Endothelial cell (in vitro differentiated cells): ENCODE data around the gene ATP10A. TPM values are rescaled to one million over a fixed set of nuclear protein-coding genes. Genes with fewer than 3 reads are reported as not detected.

Experiments
- DNase-seq: peaks from one replicate; pipeline ENCODE4 v3.0.0; 2021; ENCODE audit warnings: low spot score
- H3K27ac Mint-ChIP-seq: one replicate; pipeline ENCODE4 v1.8.0; 2021; ENCODE audit warnings: mixed read lengths, inconsistent platforms; ENCODE audit not compliant: unreplicated experiment
- H3K27me3 Mint-ChIP-seq: one replicate; pipeline ENCODE4 v1.8.0; 2021; ENCODE audit warnings: mild to moderate bottlenecking, moderate library complexity, mixed read lengths, inconsistent platforms; ENCODE audit not compliant: unreplicated experiment
- H3K36me3 Mint-ChIP-seq: one replicate; pipeline ENCODE4 v1.8.0; 2021; ENCODE audit warnings: mild to moderate bottlenecking, low read depth, mixed read lengths, inconsistent platforms; ENCODE audit not compliant: unreplicated experiment
- H3K4me1 Mint-ChIP-seq: one replicate; pipeline ENCODE4 v1.8.0; 2021; ENCODE audit warnings: mild to moderate bottlenecking, mixed read lengths, inconsistent platforms; ENCODE audit not compliant: unreplicated experiment
- H3K4me3 Mint-ChIP-seq: one replicate; pipeline ENCODE4 v1.8.0; 2021; ENCODE audit warnings: mild to moderate bottlenecking, mixed read lengths, inconsistent platforms; ENCODE audit not compliant: unreplicated experiment
- H3K9me3 Mint-ChIP-seq: one replicate; pipeline ENCODE4 v1.8.0; 2021; ENCODE audit warnings: mixed read lengths, inconsistent platforms; ENCODE audit not compliant: unreplicated experiment
- total RNA-seq: library from RNA; stranded (reverse); fragmentation: NEBNext Ultra II Directional; extraction: Animal tissue kit (Norgen Biotek cat#: 25700); gene quantifications from one replicate; pipeline ENCODE4 v1.2.1, GENCODE V29; 2021; ENCODE audit not compliant: unreplicated experiment
- TF ChIP-seq, protein P1 (sequence below): fragments of 200-600 bp; sonication (generic); IDR thresholded peaks from one replicate; pipeline ENCODE4 v1.5.0; 2021; ENCODE audit warnings: antibody characterized with exemption; ENCODE audit not compliant: unreplicated experiment

Gene ATP10A
- total RNA-seq, 1 donor from 2014 or later: 0.13 TPM

DNA sequence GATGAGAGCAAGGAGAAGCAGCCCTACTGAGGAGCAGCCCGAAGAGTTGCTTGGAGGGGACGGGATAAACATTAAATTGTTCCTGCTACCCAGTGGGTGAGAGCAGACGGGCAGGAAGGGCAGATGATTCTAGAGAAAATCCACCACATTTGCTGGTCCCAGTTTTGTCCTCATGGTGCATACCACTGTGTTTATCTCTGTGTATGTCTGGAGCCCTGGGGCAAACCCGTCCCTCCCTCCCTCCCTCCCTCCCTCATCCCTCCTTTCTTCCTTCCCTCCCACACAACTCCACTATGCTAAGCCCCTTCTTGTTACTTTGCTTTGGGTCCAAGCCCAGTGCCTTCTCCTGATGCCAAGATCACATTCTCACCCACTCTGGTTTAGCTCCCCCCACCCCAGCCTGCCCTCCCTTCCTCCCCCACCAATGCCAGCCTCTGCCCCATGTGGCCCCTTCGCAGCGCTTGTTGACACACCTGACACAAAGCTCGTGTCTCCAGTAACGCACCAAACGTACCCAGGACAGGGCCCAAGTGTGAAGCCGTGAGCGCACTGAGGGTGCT is 194.8 kb downstream of the ATP10A start:
- TF ChIP-seq, protein P1, sequence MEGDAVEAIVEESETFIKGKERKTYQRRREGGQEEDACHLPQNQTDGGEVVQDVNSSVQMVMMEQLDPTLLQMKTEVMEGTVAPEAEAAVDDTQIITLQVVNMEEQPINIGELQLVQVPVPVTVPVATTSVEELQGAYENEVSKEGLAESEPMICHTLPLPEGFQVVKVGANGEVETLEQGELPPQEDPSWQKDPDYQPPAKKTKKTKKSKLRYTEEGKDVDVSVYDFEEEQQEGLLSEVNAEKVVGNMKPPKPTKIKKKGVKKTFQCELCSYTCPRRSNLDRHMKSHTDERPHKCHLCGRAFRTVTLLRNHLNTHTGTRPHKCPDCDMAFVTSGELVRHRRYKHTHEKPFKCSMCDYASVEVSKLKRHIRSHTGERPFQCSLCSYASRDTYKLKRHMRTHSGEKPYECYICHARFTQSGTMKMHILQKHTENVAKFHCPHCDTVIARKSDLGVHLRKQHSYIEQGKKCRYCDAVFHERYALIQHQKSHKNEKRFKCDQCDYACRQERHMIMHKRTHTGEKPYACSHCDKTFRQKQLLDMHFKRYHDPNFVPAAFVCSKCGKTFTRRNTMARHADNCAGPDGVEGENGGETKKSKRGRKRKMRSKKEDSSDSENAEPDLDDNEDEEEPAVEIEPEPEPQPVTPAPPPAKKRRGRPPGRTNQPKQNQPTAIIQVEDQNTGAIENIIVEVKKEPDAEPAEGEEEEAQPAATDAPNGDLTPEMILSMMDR: no peak
- Mint-ChIP-seq H3K27ac (no peak overlapping the region), H3K27me3 (peaks cover 8% of the 10 kb centered on the region), H3K36me3 (no peaks in the 10 kb centered on the region), H3K9me3 (no peaks in the 10 kb centered on the region), H3K4me1 (peaks cover 14% of the 10 kb centered on the region), H3K4me3 (no peak overlapping the region)
- DNase-seq: no peak

DNA sequence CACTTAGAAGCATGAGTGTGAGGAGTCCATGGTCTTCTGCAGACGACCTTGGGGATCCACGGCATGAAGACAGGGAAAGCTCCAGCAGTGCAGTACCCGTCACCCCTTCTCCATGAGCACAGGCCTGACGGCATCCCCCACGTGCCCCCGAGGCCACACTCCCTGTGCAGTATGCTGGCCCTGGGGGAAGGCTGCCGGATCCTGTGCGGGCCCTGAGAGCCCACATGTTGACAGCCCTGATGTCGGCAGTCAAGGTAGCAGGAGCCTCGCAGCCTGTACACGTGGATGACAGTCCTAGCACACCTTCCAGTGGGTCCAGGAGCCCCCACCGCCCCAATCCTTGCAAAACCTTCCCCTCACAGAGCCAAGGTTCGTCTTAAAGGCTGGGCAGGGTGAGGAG is 195.3 kb downstream of the ATP10A start:
- peaks cover 8% of the 10 kb centered on the region for H3K27me3 Mint-ChIP-seq
- peaks cover 14% of the 10 kb centered on the region for H3K4me1 Mint-ChIP-seq
- H3K36me3 Mint-ChIP-seq: no peaks in the 10 kb centered on the region
- no peak overlapping the region for H3K27ac Mint-ChIP-seq
- H3K4me3 Mint-ChIP-seq: no peak overlapping the region
- TF ChIP-seq, protein P1: no peak
- no peak for DNase-seq
- no peaks in the 10 kb centered on the region for H3K9me3 Mint-ChIP-seq

DNA sequence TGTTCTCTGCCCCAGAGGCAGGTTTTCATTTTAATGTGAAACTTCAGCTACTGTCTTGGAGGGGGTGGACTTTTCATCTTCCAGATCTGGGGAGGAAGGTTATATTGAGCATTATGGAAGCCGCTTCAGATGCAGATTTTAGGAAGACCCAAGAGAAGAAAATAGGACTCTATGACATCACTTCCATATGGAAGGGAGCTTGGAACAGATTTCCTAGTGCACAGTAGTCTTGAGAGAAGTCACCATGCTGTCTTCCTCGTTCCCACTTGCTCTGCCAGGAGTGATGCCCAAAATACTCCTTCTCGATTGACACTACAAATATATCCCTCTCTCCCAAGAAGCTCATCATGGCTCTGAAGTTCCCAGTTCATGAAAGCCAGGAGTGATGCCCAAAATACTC is 197.2 kb downstream of the ATP10A start:
- Mint-ChIP-seq H3K4me3 (no peak overlapping the region), H3K9me3 (no peaks in the 10 kb centered on the region), H3K27me3 (peaks cover 10% of the 10 kb centered on the region), H3K27ac (no peak overlapping the region), H3K4me1 (peaks cover 14% of the 10 kb centered on the region), H3K36me3 (no peaks in the 10 kb centered on the region)
- DNase-seq: no peak
- TF ChIP-seq, protein P1: no peak

DNA sequence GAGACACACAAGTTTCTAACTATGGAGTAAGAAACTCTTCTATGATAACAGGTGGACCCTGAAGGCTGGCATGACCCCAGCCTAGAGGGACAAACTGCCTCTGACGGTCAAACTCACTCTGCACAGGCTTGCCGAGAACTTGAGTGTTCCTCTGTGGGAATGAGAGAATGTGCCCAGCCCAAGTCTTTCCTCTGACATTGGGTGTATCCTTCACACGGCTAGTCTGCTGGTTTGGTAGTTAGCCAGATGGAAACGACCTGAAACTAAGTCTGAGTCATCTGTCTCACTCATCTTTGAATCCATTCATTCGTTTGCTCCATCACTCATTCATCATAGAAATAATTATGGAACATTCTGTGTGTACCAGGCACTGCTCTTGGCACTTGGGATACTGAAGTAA is 198.4 kb downstream of the ATP10A start:
- TF ChIP-seq, protein P1: no peak
- Mint-ChIP-seq H3K4me1 (peaks cover 4% of the 10 kb centered on the region), H3K4me3 (no peak overlapping the region), H3K36me3 (no peaks in the 10 kb centered on the region), H3K9me3 (no peaks in the 10 kb centered on the region), H3K27ac (no peak overlapping the region), H3K27me3 (peaks cover 6% of the 10 kb centered on the region)
- no peak for DNase-seq

DNA sequence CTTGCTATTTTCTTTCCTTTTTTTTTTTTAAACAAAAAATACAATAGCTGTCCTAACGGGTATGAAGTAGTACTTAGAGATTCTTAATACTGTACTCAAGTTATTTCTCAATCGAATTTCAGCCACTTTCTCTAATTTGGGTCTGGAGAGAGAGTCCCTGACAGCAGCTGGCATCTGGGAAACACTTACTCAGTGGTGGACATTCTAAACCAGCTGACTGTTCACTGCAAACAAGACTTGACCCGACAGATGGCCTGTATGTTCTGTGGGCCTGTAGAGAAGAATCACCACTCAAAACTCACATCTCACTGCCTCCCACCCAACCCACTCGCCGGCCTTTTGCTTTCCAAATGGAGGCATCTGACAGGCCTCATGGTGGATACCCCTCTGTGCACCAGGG is 199.6 kb downstream of the ATP10A start:
- peaks cover 3% of the 10 kb centered on the region for H3K4me1 Mint-ChIP-seq
- no peak overlapping the region for H3K4me3 Mint-ChIP-seq
- no peak for DNase-seq
- no peaks in the 10 kb centered on the region for H3K9me3 Mint-ChIP-seq
- H3K27ac Mint-ChIP-seq: no peak overlapping the region
- no peaks in the 10 kb centered on the region for H3K36me3 Mint-ChIP-seq
- TF ChIP-seq, protein P1: no peak
- peaks cover 5% of the 10 kb centered on the region for H3K27me3 Mint-ChIP-seq
